Neural progenitor cell (in vitro differentiated cells): ENCODE data around the gene TRIM47. TPM values are rescaled to one million over a fixed set of nuclear protein-coding genes. Genes with fewer than 3 reads are reported as not detected.

Source experiments
- DNase-seq: peaks from one replicate; pipeline ENCODE4 v3.0.0-alpha.2; 2016; ENCODE audit warnings: low spot score
- H2AFZ ChIP-seq: fragments of 200-600 bp; sonication (generic); replicated peaks from 2 replicates; pipeline ENCODE4 v1.6.1; 2016; ENCODE audit warnings: antibody characterized with exemption
- H3F3A ChIP-seq: fragments of 200-600 bp; sonication (generic); 2 replicates; pipeline ENCODE4 v1.6.1; 2016; ENCODE audit warnings: antibody characterized with exemption, low read depth
- H3K27ac ChIP-seq: fragments of 200-600 bp; sonication (generic); 2 replicates; pipeline ENCODE4 v1.5.1; 2016; ENCODE audit warnings: mild to moderate bottlenecking
- H3K27me3 ChIP-seq: fragments of 200-600 bp; sonication (generic); 2 replicates; pipeline ENCODE4 v1.6.1; 2016; ENCODE audit warnings: mild to moderate bottlenecking, moderate library complexity
- H3K36me3 ChIP-seq: fragments of 200-600 bp; sonication (generic); 2 replicates; pipeline ENCODE4 v1.5.1; 2016
- H3K4me1 ChIP-seq: fragments of 200-600 bp; sonication (generic); 2 replicates; pipeline ENCODE4 v1.6.1; 2016; ENCODE audit warnings: mixed run types
- H3K4me2 ChIP-seq: fragments of 200-600 bp; sonication (generic); 2 replicates; pipeline ENCODE4 v1.6.1; 2016
- H3K4me3 ChIP-seq: fragments of 200-600 bp; sonication (generic); 2 replicates; pipeline ENCODE4 v1.5.1; 2016
- H3K79me2 ChIP-seq: fragments of 200-600 bp; sonication (generic); 2 replicates; pipeline ENCODE4 v1.6.1; 2016; ENCODE audit warnings: low read depth
- H3K9ac ChIP-seq: fragments of 200-600 bp; sonication (generic); 2 replicates; pipeline ENCODE4 v1.6.1; 2016
- H3K9me3 ChIP-seq: fragments of 200-600 bp; sonication (generic); 2 replicates; pipeline ENCODE4 v1.5.1; 2016; ENCODE audit warnings: low read depth
- H4K20me1 ChIP-seq: fragments of 200-600 bp; sonication (generic); 2 replicates; pipeline ENCODE4 v1.6.1; 2016; ENCODE audit warnings: low read depth
- H3K27ac Mint-ChIP-seq: 3 replicates; pipeline ENCODE4 v1.8.0; 2021; ENCODE audit warnings: mixed read lengths
- H3K27me3 Mint-ChIP-seq: 2 replicates; pipeline ENCODE4 v1.8.0; 2022; ENCODE audit warnings: low read depth, mild to moderate bottlenecking, inconsistent platforms, moderate library complexity, mixed read lengths; ENCODE audit not compliant: insufficient read depth
- H3K36me3 Mint-ChIP-seq: 3 replicates; pipeline ENCODE4 v1.8.0; 2021; ENCODE audit warnings: mixed read lengths
- H3K4me1 Mint-ChIP-seq: 3 replicates; pipeline ENCODE4 v1.8.0; 2021; ENCODE audit warnings: mixed read lengths
- H3K4me3 Mint-ChIP-seq: 3 replicates; pipeline ENCODE4 v1.8.0; 2021; ENCODE audit warnings: mild to moderate bottlenecking, moderate library complexity, mixed read lengths
- H3K9me3 Mint-ChIP-seq: 3 replicates; pipeline ENCODE4 v1.8.0; 2020; ENCODE audit warnings: mixed read lengths
- CTCF ChIP-seq: fragments of 200-600 bp; sonication (generic); IDR thresholded peaks from 2 replicates; pipeline ENCODE4 v1.5.1; 2017; ENCODE audit warnings: antibody characterized with exemption, mild to moderate bottlenecking
- EZH2 ChIP-seq: fragments of 200-600 bp; sonication (generic); IDR thresholded peaks from 2 replicates; pipeline ENCODE4 v1.6.1; 2017; ENCODE audit warnings: antibody characterized with exemption, mild to moderate bottlenecking, moderate library complexity
- EZH2phosphoT487 ChIP-seq: fragments of 200-600 bp; sonication (generic); IDR thresholded peaks from 2 replicates; pipeline ENCODE4 v1.6.1; 2017; ENCODE audit warnings: antibody characterized with exemption
- total RNA-seq: library from RNA; depleted of rRNA; stranded (reverse); fragments of >200 nt; gene quantifications from 2 replicates; pipeline ENCODE4 v1.2.3, GENCODE V29; 2015; ENCODE audit warnings: low replicate concordance

The TRIM47 gene, protein sequence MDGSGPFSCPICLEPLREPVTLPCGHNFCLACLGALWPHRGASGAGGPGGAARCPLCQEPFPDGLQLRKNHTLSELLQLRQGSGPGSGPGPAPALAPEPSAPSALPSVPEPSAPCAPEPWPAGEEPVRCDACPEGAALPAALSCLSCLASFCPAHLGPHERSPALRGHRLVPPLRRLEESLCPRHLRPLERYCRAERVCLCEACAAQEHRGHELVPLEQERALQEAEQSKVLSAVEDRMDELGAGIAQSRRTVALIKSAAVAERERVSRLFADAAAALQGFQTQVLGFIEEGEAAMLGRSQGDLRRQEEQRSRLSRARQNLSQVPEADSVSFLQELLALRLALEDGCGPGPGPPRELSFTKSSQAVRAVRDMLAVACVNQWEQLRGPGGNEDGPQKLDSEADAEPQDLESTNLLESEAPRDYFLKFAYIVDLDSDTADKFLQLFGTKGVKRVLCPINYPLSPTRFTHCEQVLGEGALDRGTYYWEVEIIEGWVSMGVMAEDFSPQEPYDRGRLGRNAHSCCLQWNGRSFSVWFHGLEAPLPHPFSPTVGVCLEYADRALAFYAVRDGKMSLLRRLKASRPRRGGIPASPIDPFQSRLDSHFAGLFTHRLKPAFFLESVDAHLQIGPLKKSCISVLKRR
- total RNA-seq: 0.90 and 1.3 TPM in 2 replicates

- DNase-seq: peak; percentile 56
Observed at GRCh38 chr17:75878174-75878998, at the start of gene TRIM47. TRIM47 (minus strand) TSS chr17:75878581; CDS start chr17:75878548, 33 bp downstream.

DNA sequence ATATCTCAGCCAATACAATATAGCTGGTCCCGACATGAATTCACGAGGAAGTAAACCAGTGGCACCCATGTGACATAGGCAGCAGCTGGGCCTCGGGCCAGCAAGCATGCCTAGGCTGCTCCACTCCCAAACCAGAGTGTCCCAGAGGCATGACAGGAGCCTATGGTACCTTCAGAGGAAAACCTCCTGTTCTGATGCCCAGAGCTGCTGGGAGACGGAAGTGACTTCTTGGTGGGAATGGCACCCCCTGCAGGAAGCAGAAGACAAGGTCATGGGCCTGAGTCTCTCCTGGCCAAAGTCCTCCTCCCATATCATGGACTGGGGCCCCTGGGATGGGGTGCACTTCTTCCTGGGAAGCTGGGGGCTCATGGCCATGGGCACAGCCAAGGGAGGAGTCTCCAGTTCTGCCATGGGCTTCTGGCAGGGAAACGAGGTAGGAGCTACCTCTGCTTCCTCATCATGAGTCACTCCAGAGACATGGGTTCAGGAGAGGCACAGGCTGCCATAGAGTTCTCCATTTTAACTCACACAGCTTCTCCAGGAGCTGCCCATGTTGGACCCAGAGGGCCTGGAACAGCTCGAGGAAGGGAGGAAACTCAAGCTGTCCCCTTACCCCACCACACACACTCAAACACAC is 49.0 kb upstream of the TRIM47 start:
- no peak overlapping the region for H3K4me3 ChIP-seq
- no peaks in the 10 kb centered on the region for H3F3A ChIP-seq
- Mint-ChIP-seq H3K27ac (no peak overlapping the region), H3K36me3 (peaks cover 6% of the 10 kb centered on the region), H3K9me3 (no peaks in the 10 kb centered on the region), H3K4me3 (no peak overlapping the region), H3K27me3 (peaks cover 2% of the 10 kb centered on the region), H3K4me1 (no peaks in the 10 kb centered on the region)
- no peaks in the 10 kb centered on the region for H3K27me3 ChIP-seq
- peak; percentile 23 for DNase-seq
- H3K9me3 ChIP-seq: no peaks in the 10 kb centered on the region
- H3K9ac ChIP-seq: no peak overlapping the region
- TF ChIP-seq CTCF (peak; percentile 50), EZH2phosphoT487 (no peak)
- no peaks in the 10 kb centered on the region for H3K36me3 ChIP-seq
- H4K20me1 ChIP-seq: no peaks in the 10 kb centered on the region
- no peaks in the 10 kb centered on the region for H3K4me1 ChIP-seq
- H3K4me2 ChIP-seq: no peak overlapping the region
- no peak overlapping the region for H2AFZ ChIP-seq
- no peaks in the 10 kb centered on the region for H3K79me2 ChIP-seq
- H3K27ac ChIP-seq: no peak overlapping the region

More at GRCh38 chr17:75878174-75878998, at the start of gene TRIM47:
- Histone ChIP-seq H3K36me3 (no peaks in the 10 kb centered on the region), H3K4me1 (peaks cover 6% of the 10 kb centered on the region), H3K9ac (no peak within 1 kb of the TSS), H2AFZ (peak within 1 kb of the TSS; percentile 52), H3K79me2 (no peaks in the 10 kb centered on the region), H3F3A (peaks cover 24% of the 10 kb centered on the region), H4K20me1 (no peaks in the 10 kb centered on the region), H3K4me2 (peak within 1 kb of the TSS; percentile 80), H3K9me3 (no peaks in the 10 kb centered on the region), H3K27ac (no peak within 1 kb of the TSS), H3K4me3 (peak within 1 kb of the TSS; percentile 24), H3K27me3 (peaks cover 53% of the 10 kb centered on the region)
- peaks cover 13% of the 10 kb centered on the region for H3K4me1 Mint-ChIP-seq
- no peaks in the 10 kb centered on the region for H3K9me3 Mint-ChIP-seq
- no peaks in the 10 kb centered on the region for H3K36me3 Mint-ChIP-seq
- peaks cover 46% of the 10 kb centered on the region for H3K27me3 Mint-ChIP-seq
- TF ChIP-seq EZH2: peak; percentile 65
- peak; percentile 38 for TF ChIP-seq EZH2phosphoT487
- TF ChIP-seq CTCF: no peak
- no peak within 1 kb of the TSS for H3K27ac Mint-ChIP-seq
- peak within 1 kb of the TSS; percentile 67 for H3K4me3 Mint-ChIP-seq

DNA sequence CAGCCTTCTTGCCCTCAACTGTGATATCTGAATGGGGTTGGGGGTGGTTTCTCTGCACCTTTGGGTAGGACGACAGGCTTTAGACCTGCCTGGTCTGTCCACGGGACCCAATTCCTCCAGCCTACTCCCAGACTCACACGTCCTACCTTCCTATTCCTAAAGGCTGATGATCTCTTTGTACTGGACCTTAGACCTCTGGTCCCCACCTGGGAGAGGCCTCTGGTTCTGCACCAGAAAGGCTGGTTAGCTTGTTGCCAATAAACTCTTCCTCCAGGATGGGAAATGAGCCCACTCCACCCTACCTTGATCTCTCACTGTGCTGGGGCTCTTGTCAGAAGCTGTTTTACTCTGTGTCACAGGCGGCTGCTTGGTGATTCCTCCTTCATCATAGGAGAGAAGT is 48.1 kb upstream of the TRIM47 start:
- Histone ChIP-seq H3K9ac (no peak overlapping the region), H3F3A (no peaks in the 10 kb centered on the region), H3K36me3 (no peaks in the 10 kb centered on the region), H3K4me2 (no peak overlapping the region), H2AFZ (no peak overlapping the region), H3K4me3 (no peak overlapping the region), H3K9me3 (no peaks in the 10 kb centered on the region), H3K27me3 (no peaks in the 10 kb centered on the region), H4K20me1 (no peaks in the 10 kb centered on the region), H3K27ac (no peak overlapping the region), H3K4me1 (no peaks in the 10 kb centered on the region), H3K79me2 (no peaks in the 10 kb centered on the region)
- no peak for TF ChIP-seq EZH2phosphoT487
- Mint-ChIP-seq H3K27me3 (peaks cover 2% of the 10 kb centered on the region), H3K9me3 (no peaks in the 10 kb centered on the region), H3K4me3 (no peak overlapping the region), H3K36me3 (peaks cover 3% of the 10 kb centered on the region), H3K27ac (no peak overlapping the region), H3K4me1 (no peaks in the 10 kb centered on the region)
- no peak for DNase-seq
